Putamen (tissue), 1 donor: ENCODE results near the gene PUSL1.
A peak's percentile ranks its signal among the peaks of the same experiment; 100 is the strongest.

Experiments used
- DNase-seq: peaks from one replicate; pipeline ENCODE4 v3.0.0-alpha.2; 2016; ENCODE audit warnings: low spot score

The PUSL1 gene

GRCh38 chr1:1295154-1295923 lies 13.1 kb upstream of the PUSL1 start:
- DNase-seq, result no peak

GRCh38 chr1:1296070-1297061 lies 12.0 kb upstream of the PUSL1 start:
- DNase-seq, result no peak

- DNase-seq, result no peak
Observed at GRCh38 chr1:1297802-1298424, 10.5 kb upstream of the PUSL1 start.

- DNase-seq, result peak; percentile 95
Observed at GRCh38 chr1:1298861-1299685, 9.3 kb upstream of the PUSL1 start.

- DNase-seq, result no peak
Observed at GRCh38 chr1:1299686-1300351, 8.6 kb upstream of the PUSL1 start.

- DNase-seq, result no peak
Observed at GRCh38 chr1:1300352-1300739, 8.1 kb upstream of the PUSL1 start.

GRCh38 chr1:1302006-1302430 lies 6.4 kb upstream of the PUSL1 start:
- DNase-seq, result no peak

- DNase-seq, result no peak
Observed at GRCh38 chr1:1302951-1303509, 5.4 kb upstream of the PUSL1 start.

- no peak for DNase-seq
Observed at GRCh38 chr1:1303736-1304135, 4.7 kb upstream of the PUSL1 start.

GRCh38 chr1:1304331-1305299 lies 3.8 kb upstream of the PUSL1 start:
- DNase-seq, result peak; percentile 94

GRCh38 chr1:1305300-1306069 lies 2.9 kb upstream of the PUSL1 start:
- peak; percentile 55 for DNase-seq

GRCh38 chr1:1306070-1306660 lies 2.2 kb upstream of the PUSL1 start:
- no peak for DNase-seq

- DNase-seq, result no peak
Observed at GRCh38 chr1:1306661-1307260, 1.6 kb upstream of the PUSL1 start.

- DNase-seq, result no peak
Observed at GRCh38 chr1:1307261-1307922, 1.0 kb upstream of the PUSL1 start.

- DNase-seq, result no peak
Observed at GRCh38 chr1:1308756-1309250, 406 bp downstream of the PUSL1 start.

GRCh38 chr1:1309251-1310108 lies 1.1 kb downstream of the PUSL1 start:
- DNase-seq, result no peak
